Mononuclear cell (primary cell): ENCODE results near the gene AGAP1. TPM values are rescaled to one million over a fixed set of nuclear protein-coding genes. Genes with fewer than 3 reads are reported as not detected.
"Not testable (repeated sequence)": the region's sequence is repeated elsewhere in the genome, so short reads cannot be mapped to it uniquely, and the experiment has no call there.

Experiments used
- H3K27me3 ChIP-seq: 2 replicates; pipeline ENCODE4 v1.6.0; 2011; ENCODE audit warnings: low read length, control low read depth; ENCODE audit not compliant: insufficient read depth
- H3K4me1 ChIP-seq: 2 replicates; pipeline ENCODE4 v1.5.1; 2011; ENCODE audit warnings: mild to moderate bottlenecking, low read length, control low read depth; ENCODE audit not compliant: insufficient read depth
- H3K4me3 ChIP-seq: 2 replicates; pipeline ENCODE4 v1.5.1; 2011; ENCODE audit warnings: mild to moderate bottlenecking, low read length, moderate library complexity
- H3K9me3 ChIP-seq: 2 replicates; pipeline ENCODE4 v1.5.1; 2011; ENCODE audit warnings: low read depth, mild to moderate bottlenecking, control low read depth, low read length
- total RNA-seq: library from RNA; depleted of rRNA; stranded (reverse); fragments of >200 nt; gene quantifications from one replicate; pipeline ENCODE4 v1.2.3, GENCODE V29; 2012

Gene AGAP1
- total RNA-seq, 1 donor, result 2.7 TPM

GRCh38 chr2:236085211-236085610 is 591.4 kb downstream of the AGAP1 start:
- Histone ChIP-seq H3K4me1 (no peaks in the 10 kb centered on the region), H3K27me3 (no peaks in the 10 kb centered on the region), H3K4me3 (no peak overlapping the region), H3K9me3 (no peaks in the 10 kb centered on the region)

GRCh38 chr2:236085647-236086046 is 591.8 kb downstream of the AGAP1 start:
- H3K4me1 ChIP-seq, result no peaks in the 10 kb centered on the region
- H3K9me3 ChIP-seq, result no peaks in the 10 kb centered on the region
- H3K27me3 ChIP-seq, result no peaks in the 10 kb centered on the region
- no peak overlapping the region for H3K4me3 ChIP-seq

- Histone ChIP-seq H3K9me3 (no peaks in the 10 kb centered on the region), H3K4me3 (no peak overlapping the region), H3K27me3 (no peaks in the 10 kb centered on the region), H3K4me1 (no peaks in the 10 kb centered on the region)
Measured at GRCh38 chr2:236086403-236086970, 592.6 kb downstream of the AGAP1 start.

GRCh38 chr2:236086971-236087465 is 593.2 kb downstream of the AGAP1 start:
- H3K9me3 ChIP-seq, result no peaks in the 10 kb centered on the region
- H3K4me3 ChIP-seq, result no peak overlapping the region
- no peaks in the 10 kb centered on the region for H3K27me3 ChIP-seq
- no peaks in the 10 kb centered on the region for H3K4me1 ChIP-seq

- H3K4me1 ChIP-seq, result no peaks in the 10 kb centered on the region
- no peaks in the 10 kb centered on the region for H3K27me3 ChIP-seq
- no peak overlapping the region for H3K4me3 ChIP-seq
- H3K9me3 ChIP-seq, result no peaks in the 10 kb centered on the region
Measured at GRCh38 chr2:236088368-236089057, 594.7 kb downstream of the AGAP1 start.

- Histone ChIP-seq H3K9me3 (no peaks in the 10 kb centered on the region), H3K4me1 (no peaks in the 10 kb centered on the region), H3K27me3 (no peaks in the 10 kb centered on the region), H3K4me3 (no peak overlapping the region)
Measured at GRCh38 chr2:236089271-236090026, 595.6 kb downstream of the AGAP1 start.

- no peak overlapping the region for H3K4me3 ChIP-seq
- H3K9me3 ChIP-seq, result no peaks in the 10 kb centered on the region
- H3K4me1 ChIP-seq, result no peaks in the 10 kb centered on the region
- no peaks in the 10 kb centered on the region for H3K27me3 ChIP-seq
Measured at GRCh38 chr2:236090027-236090382, 596.2 kb downstream of the AGAP1 start.

GRCh38 chr2:236090826-236091225 is 597.0 kb downstream of the AGAP1 start:
- H3K27me3 ChIP-seq, H3K4me1 ChIP-seq, H3K4me3 ChIP-seq, H3K9me3 ChIP-seq: not testable (repeated sequence)

- H3K9me3 ChIP-seq, result no peaks in the 10 kb centered on the region
- no peaks in the 10 kb centered on the region for H3K27me3 ChIP-seq
- H3K4me1 ChIP-seq, result no peaks in the 10 kb centered on the region
- no peak overlapping the region for H3K4me3 ChIP-seq
Measured at GRCh38 chr2:236092714-236093113, 598.9 kb downstream of the AGAP1 start.

- H3K4me3 ChIP-seq, result no peak overlapping the region
- no peaks in the 10 kb centered on the region for H3K27me3 ChIP-seq
- no peaks in the 10 kb centered on the region for H3K4me1 ChIP-seq
- no peaks in the 10 kb centered on the region for H3K9me3 ChIP-seq
Measured at GRCh38 chr2:236093134-236093533, 599.3 kb downstream of the AGAP1 start.

GRCh38 chr2:236095504-236095903 is 601.7 kb downstream of the AGAP1 start:
- Histone ChIP-seq H3K27me3 (no peaks in the 10 kb centered on the region), H3K4me3 (no peak overlapping the region), H3K4me1 (no peaks in the 10 kb centered on the region), H3K9me3 (no peaks in the 10 kb centered on the region)

GRCh38 chr2:236101311-236101950 is 607.6 kb downstream of the AGAP1 start:
- Histone ChIP-seq H3K27me3 (no peaks in the 10 kb centered on the region), H3K9me3 (no peaks in the 10 kb centered on the region), H3K4me3 (no peak overlapping the region), H3K4me1 (no peaks in the 10 kb centered on the region)

GRCh38 chr2:236102971-236103370 is 609.1 kb downstream of the AGAP1 start:
- Histone ChIP-seq H3K4me1 (no peaks in the 10 kb centered on the region), H3K27me3 (no peaks in the 10 kb centered on the region)

GRCh38 chr2:236103981-236104380 is 610.1 kb downstream of the AGAP1 start:
- H3K4me1 ChIP-seq, result no peaks in the 10 kb centered on the region
- H3K9me3 ChIP-seq, result no peaks in the 10 kb centered on the region
- H3K27me3 ChIP-seq, result no peaks in the 10 kb centered on the region
- no peak overlapping the region for H3K4me3 ChIP-seq

More at GRCh38 chr2:236102971-236103370, 609.1 kb downstream of the AGAP1 start:
- Histone ChIP-seq H3K9me3 (no peaks in the 10 kb centered on the region), H3K4me3 (no peak overlapping the region)

- Histone ChIP-seq H3K4me3 (no peak overlapping the region), H3K27me3 (no peaks in the 10 kb centered on the region), H3K9me3 (no peaks in the 10 kb centered on the region), H3K4me1 (no peaks in the 10 kb centered on the region)
Measured at GRCh38 chr2:236105955-236106607, 612.2 kb downstream of the AGAP1 start.
